K562 (cell line): ENCODE results near the gene ZNF154. TPM values are rescaled to one million over a fixed set of nuclear protein-coding genes. Genes with fewer than 3 reads are reported as not detected.

Experiments
- ATAC-seq: fragments of 200-7000 bp; cut with Tn5 transposase; 3 replicates; pipeline ENCODE4 v1.9.1; 2020; ENCODE audit warnings: moderate library complexity
- BruUV-seq: library from RNA; stranded (reverse); fragments of 400-500 nt; replicated peaks from 2 replicates; lab custom pipeline; 2021; lab: Mats Ljungman, UMichigan
- CTCF ChIA-PET: fragments of 300-600 bp; formaldehyde crosslinking; extraction: SDS; loops from one replicate; lab custom pipeline; 2021; ENCODE audit warnings: low intra/inter-chr PET ratio; lab: Yijun Ruan, JAX
- POLR2A ChIA-PET: fragments of 300-600, 350-650 bp; sonication (Branson Sonifier 250); formaldehyde crosslinking; extraction: SDS; loops from one replicate; lab custom pipeline; 2021; ENCODE audit warnings: antibody characterized with exemption, inconsistent platforms; lab: Yijun Ruan, JAX
- DNase-seq, 4 experiments: peaks; one replicate each; pipeline versions ENCODE4 v3.0.0 to v3.0.0-alpha.2; 2011 to 2018; ENCODE audit warnings: low spot score in 3 of 4, mixed read lengths in 3 of 4; ENCODE audit errors: extremely low read depth in 1 of 4
- FAIRE-seq: peaks from 2 replicates; lab custom pipeline; 2011; peaks lifted over from hg19 to GRCh38; lab: Jason Lieb, UNC
- H2AFZ ChIP-seq: 2 replicates; pipeline ENCODE4 v1.6.0; 2011; ENCODE audit warnings: low read depth, low read length, control low read depth, inconsistent platforms
- H3K27ac ChIP-seq: fragments of 200-600 bp; 3 replicates; pipeline ENCODE4 v1.8.0; 2011; ENCODE audit warnings: low read depth, mild to moderate bottlenecking, control low read depth, inconsistent platforms, low read length, moderate library complexity, mixed read lengths; ENCODE audit errors: extremely low read depth
- H3K27me3 ChIP-seq, 2 experiments: fragments of 300-600 bp in 1 of 2; 2 replicates in 1 of 2; 3 replicates in 1 of 2; pipeline versions ENCODE4 v1.6.0 to v1.8.0; 2011; ENCODE audit warnings: inconsistent platforms in 2 of 2, low read length in 2 of 2, mild to moderate bottlenecking in 1 of 2, mixed read lengths in 1 of 2, moderate library complexity in 1 of 2; ENCODE audit not compliant: control insufficient read depth in 2 of 2, insufficient read depth in 2 of 2
- H3K36me3 ChIP-seq: fragments of 300-600 bp; 3 replicates; pipeline ENCODE4 v1.8.0; 2011; ENCODE audit warnings: mild to moderate bottlenecking, low read length, inconsistent platforms; ENCODE audit not compliant: control insufficient read depth, insufficient read depth
- H3K4me1 ChIP-seq, 2 experiments: fragments of 200-600 bp in 1 of 2; replicated peaks in 1 of 2; 2 replicates in 1 of 2; 3 replicates in 1 of 2; pipeline versions ENCODE4 v1.5.1 to v1.8.0; 2011; ENCODE audit warnings: inconsistent platforms in 2 of 2, low read length in 2 of 2, mild to moderate bottlenecking in 1 of 2, mixed read lengths in 1 of 2, moderate library complexity in 1 of 2; ENCODE audit not compliant: control insufficient read depth in 2 of 2, insufficient read depth in 2 of 2
- H3K4me2 ChIP-seq: 2 replicates; pipeline ENCODE4 v1.6.1; 2011; ENCODE audit warnings: low read length, control low read depth, inconsistent platforms, mixed read lengths; ENCODE audit not compliant: insufficient read depth
- H3K4me3 ChIP-seq: fragments of 200-600 bp; sonication (generic), shearing (Covaris generic); 2 replicates; pipeline ENCODE4 v1.5.1; 2016; ENCODE audit warnings: control low read depth, inconsistent platforms
- H3K79me2 ChIP-seq: fragments of 200-600 bp; 3 replicates; pipeline ENCODE4 v1.8.0; 2011; ENCODE audit warnings: low read length, inconsistent platforms; ENCODE audit not compliant: control insufficient read depth, insufficient read depth
- H3K9ac ChIP-seq, 2 experiments: 2 replicates each; pipeline versions ENCODE4 v1.6.0 to v1.6.1; 2011; ENCODE audit warnings: low read depth in 2 of 2, low read length in 2 of 2, control low read depth in 1 of 2, inconsistent platforms in 1 of 2, mild to moderate bottlenecking in 1 of 2, mixed read lengths in 1 of 2; ENCODE audit not compliant: insufficient read depth in 1 of 2
- H3K9me1 ChIP-seq: one replicate; pipeline ENCODE4 v1.6.0; 2011; ENCODE audit warnings: inconsistent platforms, mild to moderate bottlenecking, low read length, moderate library complexity; ENCODE audit not compliant: control insufficient read depth, insufficient read depth
- H3K9me3 ChIP-seq: replicated peaks from 2 replicates; pipeline ENCODE4 v1.5.1; 2011; ENCODE audit warnings: low read depth, low read length, inconsistent platforms; ENCODE audit not compliant: control insufficient read depth, insufficient read depth
- H4K20me1 ChIP-seq: replicated peaks from 2 replicates; pipeline ENCODE4 v1.6.1; 2011; ENCODE audit warnings: low read length, inconsistent platforms, mixed read lengths; ENCODE audit not compliant: control insufficient read depth, insufficient read depth
- BDP1 ChIP-seq: IDR thresholded peaks from 3 replicates; pipeline ENCODE4 v1.6.1; 2011; ENCODE audit not compliant: insufficient read length, insufficient read depth
- CHD4 ChIP-seq: fragments of 200-600 bp; sonication (generic); IDR thresholded peaks from 3 replicates; pipeline ENCODE4 v1.6.1; 2012; ENCODE audit warnings: low read depth, mild to moderate bottlenecking, mixed read lengths, low read length, inconsistent platforms; ENCODE audit not compliant: insufficient read depth, insufficient replicate concordance, poor library complexity, severe bottlenecking
- FOXP1 ChIP-seq: sonication (generic); formaldehyde crosslinking; IDR thresholded peaks from 2 replicates; pipeline ENCODE4 v1.8.0; 2022; ENCODE audit warnings: mild to moderate bottlenecking, missing genetic modification reagents
- IRF2 ChIP-seq: sonication (generic); formaldehyde crosslinking; IDR thresholded peaks from 2 replicates; pipeline ENCODE4 v1.8.1; 2022; ENCODE audit warnings: mild to moderate bottlenecking, missing genetic modification reagents
- ZNF586 ChIP-seq: fragments of 450-650 bp; formaldehyde crosslinking; conservative IDR thresholded peaks from 2 replicates; pipeline ENCODE4 v1.4.0; 2020; ENCODE audit warnings: mild to moderate bottlenecking, moderate library complexity
- WGBS: fragments of 100-300 bp; shearing (Covaris generic); methylation state at CpG from one replicate; pipeline ENCODE4 v1.1.6; 2016; ENCODE audit warnings: low coverage, mixed read lengths; ENCODE audit not compliant: insufficient coverage; ENCODE audit errors: missing lambda C conversion rate; 5-methylcytosine and 5-hydroxymethylcytosine counted together
- in situ Hi-C: fragments of 300-500 bp; cut with MboI; formaldehyde crosslinking; loops from 4 replicates; pipeline ENCODE4 v1.15.0; 2018; ENCODE audit warnings: inconsistent platforms, mixed read lengths
- intact Hi-C: fragments of 100-400 bp; cut with micrococcal nuclease; formaldehyde crosslinking; loops from 2 replicates; pipeline ENCODE4 v1.14.2; 2022
- polyA plus RNA-seq, 8 experiments: library from polyadenylated mRNA; depleted of rRNA in 4 of 8; stranded (reverse) in 5 of 8; unstranded in 3 of 8; fragments of >200 nt; fragmentation: Nextera tagmentation in 2 of 8; fragmentation: Illumina TruSeq in 1 of 8; extraction: Ambion mirVana in 2 of 8; extraction: Trizol in 1 of 8; gene quantifications; 2 replicates each; pipeline versions ENCODE4 v1.2.1 to v1.2.3, GENCODE V29; 2011 to 2014; ENCODE audit warnings: inconsistent platforms in 1 of 8, missing spikeins in 1 of 8
- total RNA-seq, 7 experiments: library from RNA; depleted of rRNA in 6 of 7; stranded (reverse); fragments of >200 nt in 6 of 7; fragmentation: Illumina TruSeq in 2 of 7; extraction: Trizol in 2 of 7; gene quantifications; 2 replicates each; pipeline versions ENCODE4 v1.2.1 to v1.2.3, GENCODE V29; 2011 to 2021; ENCODE audit warnings: low replicate concordance in 1 of 7

ZNF154 gene
- total and polyA plus RNA-seq, 9 of the 15 experiments (the other 6 are each of a cell fraction or from before 2014, with no cell fraction given) = 0.06 to 0.11 (median 0.07) TPM; not detected in 6

GRCh38 chr19:57747472-57747807 is 38.4 kb upstream of the ZNF154 start:
- BruUV-seq = no TSS peak
- Histone ChIP-seq H3K27me3 (no peaks in the 10 kb centered on the region; a peak in 1 of 5 replicates), H3K4me1 (peaks cover 4 to 6% of the 10 kb centered on the region in 2 experiments; a peak in 3 of 5 replicates), H3K9ac (peak overlapping the region; percentile 82 to 99; a peak in 3 of 4 replicates), H3K36me3 (peaks cover 41% of the 10 kb centered on the region), H3K9me1 (no peaks in the 10 kb centered on the region), H3K79me2 (peaks cover 28% of the 10 kb centered on the region), H3K4me2 (peak overlapping the region; percentile 95), H3K27ac (peak overlapping the region; percentile 83; the same call in 1 of the 3 replicates), H3K4me3 (peak overlapping the region; percentile 84), H3K9me3 (peaks cover 11% of the 10 kb centered on the region; the same call in 1 of the 2 replicates), H2AFZ (peak overlapping the region; percentile 92), H4K20me1 (no peaks in the 10 kb centered on the region)
- WGBS = 36% methylated on average over 6 of the region's 6 CpGs
- intact Hi-C loops = no loop called here
- ChIA-PET CTCF (no interaction called here), POLR2A (interaction anchor here (2.0 kb wide), 2 partner anchors 8 to 22 kb away, joined by 5 to 12 read pairs; partner anchors contain the start of gene ZNF586)
- in situ Hi-C loops = no loop called here
- DNase-seq = peak in 1 of 4 experiments; percentile 21
- peak; percentile 43 for ATAC-seq
- no peak for TF ChIP-seq FOXP1
- TF ChIP-seq BDP1 = no peak
- TF ChIP-seq CHD4 = no peak
- TF ChIP-seq ZNF586 (CRISPR knock-in tag) = no peak
- TF ChIP-seq IRF2 (CRISPR knock-in tag) = no peak
- FAIRE-seq = peak; percentile 35
